Endothelial cell of umbilical vein (primary cell): ENCODE measurements around the gene COX14. TPM values are rescaled to one million over a fixed set of nuclear protein-coding genes. Genes with fewer than 3 reads are reported as not detected.

Experiments used
- BruUV-seq: library from RNA; stranded (reverse); fragments of 400-500 nt; replicated peaks from 2 replicates; lab custom pipeline; 2021; lab: Mats Ljungman, UMichigan
- CTCF ChIA-PET: fragments of 300-600, 350-600 bp; sonication (Branson Sonifier 250); formaldehyde crosslinking; loops from one replicate; lab custom pipeline; 2021; ENCODE audit warnings: antibody characterized with exemption, inconsistent platforms; lab: Charles Lee
- POLR2A ChIA-PET: fragments of 300-600, 350-600 bp; sonication (Branson Sonifier 250); formaldehyde crosslinking; loops from one replicate; lab custom pipeline; 2021; ENCODE audit warnings: antibody characterized with exemption, inconsistent platforms; lab: Charles Lee
- DNase-seq: peaks from one replicate; pipeline ENCODE4 v3.0.0-alpha.2; 2011; ENCODE audit warnings: low read depth, low spot score
- FAIRE-seq: peaks from 2 replicates; lab custom pipeline; 2011; peaks lifted over from hg19 to GRCh38; lab: Jason Lieb, UNC
- H2AFZ ChIP-seq: 2 replicates; pipeline ENCODE4 v1.6.0; 2012; ENCODE audit warnings: low read depth, low read length, control low read depth, inconsistent platforms
- H3K27ac ChIP-seq: 2 replicates; pipeline ENCODE4 v1.5.1; 2011; ENCODE audit warnings: low read depth, mild to moderate bottlenecking, control low read depth, low read length, moderate library complexity; ENCODE audit not compliant: insufficient read depth
- H3K27me3 ChIP-seq, 2 experiments: 2 replicates each; pipeline versions ENCODE4 v1.6.0 to v1.6.1; 2011; ENCODE audit warnings: low read length in 2 of 2, mixed read lengths in 1 of 2; ENCODE audit not compliant: control insufficient read depth in 2 of 2, insufficient read depth in 2 of 2
- H3K36me3 ChIP-seq, 2 experiments: 2 replicates in 1 of 2; 3 replicates in 1 of 2; pipeline ENCODE4 v1.5.1; 2011; ENCODE audit warnings: low read length in 2 of 2, mild to moderate bottlenecking in 1 of 2, moderate library complexity in 1 of 2; ENCODE audit not compliant: control insufficient read depth in 2 of 2, insufficient read depth in 2 of 2; ENCODE audit errors: extremely low read depth in 1 of 2
- H3K4me1 ChIP-seq: 3 replicates; pipeline ENCODE4 v1.5.1; 2011; ENCODE audit warnings: mild to moderate bottlenecking, low read length; ENCODE audit not compliant: control insufficient read depth, insufficient read depth; ENCODE audit errors: extremely low read depth
- H3K4me2 ChIP-seq: 2 replicates; pipeline ENCODE4 v1.6.1; 2011; ENCODE audit warnings: low read length, control low read depth, mixed read lengths; ENCODE audit not compliant: insufficient read depth
- H3K4me3 ChIP-seq, 3 experiments: fragments of 200-600 bp in 1 of 3; sonication (generic), shearing (Covaris generic) in 1 of 3; replicated peaks in 1 of 3; 2 replicates each; pipeline ENCODE4 v1.5.1; 2011 to 2016; ENCODE audit warnings: control low read depth in 3 of 3, low read length in 3 of 3, mild to moderate bottlenecking in 2 of 3, inconsistent platforms in 1 of 3, low read depth in 1 of 3, moderate library complexity in 1 of 3; ENCODE audit not compliant: insufficient read depth in 1 of 3
- H3K79me2 ChIP-seq: 2 replicates; pipeline ENCODE4 v1.6.0; 2012; ENCODE audit warnings: low read length, inconsistent platforms; ENCODE audit not compliant: control insufficient read depth, insufficient read depth
- H3K9ac ChIP-seq: replicated peaks from 2 replicates; pipeline ENCODE3; 2011; ENCODE audit warnings: low read length, control low read depth; ENCODE audit not compliant: insufficient read depth; ENCODE audit errors: extremely low read depth
- H3K9me1 ChIP-seq: replicated peaks from 3 replicates; pipeline ENCODE4 v1.6.0; 2011; ENCODE audit warnings: mild to moderate bottlenecking, low read length; ENCODE audit not compliant: control insufficient read depth, insufficient read depth; ENCODE audit errors: extremely low read depth
- H3K9me3 ChIP-seq: replicated peaks from 2 replicates; pipeline ENCODE4 v1.5.1; 2012; ENCODE audit warnings: low read length, inconsistent platforms; ENCODE audit not compliant: control insufficient read depth, insufficient read depth
- H4K20me1 ChIP-seq: replicated peaks from 2 replicates; pipeline ENCODE3; 2011; ENCODE audit warnings: mild to moderate bottlenecking, low read length; ENCODE audit not compliant: control insufficient read depth, insufficient read depth; ENCODE audit errors: extremely low read depth
- EZH2 ChIP-seq: IDR thresholded peaks from 2 replicates; pipeline ENCODE4 v1.6.1; 2012; ENCODE audit warnings: borderline replicate concordance, low read depth, mild to moderate bottlenecking, moderate library complexity, low read length, inconsistent platforms; ENCODE audit not compliant: severe bottlenecking
- FOS ChIP-seq: IDR thresholded peaks from 2 replicates; pipeline ENCODE4 v1.6.1; 2011; ENCODE audit warnings: mild to moderate bottlenecking, low read length, moderate library complexity, borderline replicate concordance; ENCODE audit not compliant: insufficient read depth
- GATA2 ChIP-seq: IDR thresholded peaks from 2 replicates; pipeline ENCODE4 v1.7.0; 2011; ENCODE audit warnings: low read depth, mild to moderate bottlenecking, moderate library complexity, mixed read lengths, low read length; ENCODE audit not compliant: insufficient read length, insufficient read depth
- JUN ChIP-seq: IDR thresholded peaks from 2 replicates; pipeline ENCODE4 v1.6.1; 2011; ENCODE audit warnings: borderline replicate concordance, low read depth; ENCODE audit not compliant: insufficient read length, insufficient read depth
- MYC ChIP-seq: IDR thresholded peaks from one replicate; pipeline ENCODE4 v1.6.1; 2011; ENCODE audit warnings: mild to moderate bottlenecking, low read depth, low read length
- POLR2A ChIP-seq: IDR thresholded peaks from 2 replicates; pipeline ENCODE4 v1.6.1; 2012; ENCODE audit warnings: low read depth, mild to moderate bottlenecking, control low read depth, low read length
- POLR2AphosphoS5 ChIP-seq: IDR thresholded peaks from 2 replicates; pipeline ENCODE4 v1.6.1; 2012; ENCODE audit warnings: low read depth, mild to moderate bottlenecking, control low read depth, low read length, moderate library complexity; ENCODE audit not compliant: insufficient read depth
- dilution Hi-C: fragments of 300-500 bp; cut with MboI; formaldehyde crosslinking; loops from one replicate; pipeline ENCODE4 v1.15.0; 2019; ENCODE audit warnings: low sequenced_read_pairs; ENCODE audit not compliant: extremely low pct_ligation_motif_present
- intact Hi-C: fragments of 100-400 bp; cut with micrococcal nuclease; formaldehyde crosslinking; loops from one replicate; pipeline ENCODE4 v1.10.0; 2022
- polyA plus RNA-seq, 4 experiments: library from polyadenylated mRNA; depleted of rRNA in 3 of 4; stranded (reverse) in 3 of 4; unstranded in 1 of 4; fragments of >200 nt; gene quantifications; 2 replicates each; pipeline versions ENCODE4 v1.2.1 to v1.2.3, GENCODE V29; 2011 to 2012; ENCODE audit warnings: missing spikeins in 1 of 4
- total RNA-seq: library from RNA; stranded (reverse); gene quantifications from 2 replicates; pipeline ENCODE4 v1.2.3, GENCODE V29; 2021
- TF ChIP-seq, protein P1 (sequence below), 2 donors: IDR thresholded peaks; 1 replicate in 1 of 2; 2 replicates in 1 of 2; pipeline ENCODE4 v1.5.1; 2011; ENCODE audit warnings: low read length in 2 of 2, mild to moderate bottlenecking in 2 of 2, moderate library complexity in 2 of 2, control low read depth in 1 of 2, inconsistent platforms in 1 of 2, low read depth in 1 of 2; ENCODE audit not compliant: insufficient read depth in 1 of 2; ENCODE audit errors: extremely low read depth in 1 of 2
- TF ChIP-seq, protein P2 (sequence below): IDR thresholded peaks from 2 replicates; pipeline ENCODE4 v1.6.1; 2011; ENCODE audit not compliant: insufficient read depth, insufficient read length

COX14 gene
- total and polyA plus RNA-seq, 2 donors (not counting 3 experiments of a cell fraction or from before 2014, with no cell fraction given), result 40.3 to 106 TPM

DNA sequence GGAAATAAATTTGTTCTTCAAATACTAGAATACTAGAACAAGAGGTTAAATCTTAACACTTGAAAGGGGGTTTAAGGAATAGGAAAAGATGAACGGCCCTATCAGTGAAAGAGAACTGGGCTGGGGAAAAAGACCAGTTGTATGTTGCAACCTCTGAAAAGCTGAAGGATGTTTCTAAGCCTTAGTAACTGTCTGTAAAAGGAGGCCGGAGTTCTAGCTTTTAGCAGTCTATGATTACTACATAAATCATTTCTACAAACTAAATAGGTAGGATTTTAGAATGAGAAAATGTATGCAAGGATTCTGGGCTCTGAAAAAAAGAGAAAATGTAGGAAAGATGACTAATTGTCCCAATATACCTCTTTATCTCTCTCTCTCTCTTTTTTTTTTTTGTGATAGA lies 50.2 kb downstream of the COX14 start:
- Histone ChIP-seq H3K9me1 (no peaks in the 10 kb centered on the region), H2AFZ (no peak overlapping the region), H3K27me3 (no peaks in the 10 kb centered on the region), H3K4me2 (no peak overlapping the region), H3K4me3 (no peak overlapping the region), H3K4me1 (peaks cover 7% of the 10 kb centered on the region), H3K9me3 (no peaks in the 10 kb centered on the region), H3K27ac (no peak overlapping the region), H4K20me1 (no peaks in the 10 kb centered on the region), H3K36me3 (no peaks in the 10 kb centered on the region), H3K79me2 (peaks cover 67% of the 10 kb centered on the region), H3K9ac (no peak overlapping the region)
- no TSS peak for BruUV-seq
- CTCF ChIA-PET, result interaction anchor here (1.6 to 1.7 kb wide), 2 partner anchors 14 to 152 kb away, joined by 3 to 6 read pairs; no protein-coding TSS in a partner anchor
- dilution Hi-C loops (no loop called here), intact Hi-C loops (no loop called here)
- no peak for DNase-seq
- TF ChIP-seq EZH2 (no peak), JUN (no peak), POLR2AphosphoS5 (no peak), MYC (no peak), FOS (no peak), GATA2 (no peak), POLR2A (no peak)
- TF ChIP-seq, protein P1, sequence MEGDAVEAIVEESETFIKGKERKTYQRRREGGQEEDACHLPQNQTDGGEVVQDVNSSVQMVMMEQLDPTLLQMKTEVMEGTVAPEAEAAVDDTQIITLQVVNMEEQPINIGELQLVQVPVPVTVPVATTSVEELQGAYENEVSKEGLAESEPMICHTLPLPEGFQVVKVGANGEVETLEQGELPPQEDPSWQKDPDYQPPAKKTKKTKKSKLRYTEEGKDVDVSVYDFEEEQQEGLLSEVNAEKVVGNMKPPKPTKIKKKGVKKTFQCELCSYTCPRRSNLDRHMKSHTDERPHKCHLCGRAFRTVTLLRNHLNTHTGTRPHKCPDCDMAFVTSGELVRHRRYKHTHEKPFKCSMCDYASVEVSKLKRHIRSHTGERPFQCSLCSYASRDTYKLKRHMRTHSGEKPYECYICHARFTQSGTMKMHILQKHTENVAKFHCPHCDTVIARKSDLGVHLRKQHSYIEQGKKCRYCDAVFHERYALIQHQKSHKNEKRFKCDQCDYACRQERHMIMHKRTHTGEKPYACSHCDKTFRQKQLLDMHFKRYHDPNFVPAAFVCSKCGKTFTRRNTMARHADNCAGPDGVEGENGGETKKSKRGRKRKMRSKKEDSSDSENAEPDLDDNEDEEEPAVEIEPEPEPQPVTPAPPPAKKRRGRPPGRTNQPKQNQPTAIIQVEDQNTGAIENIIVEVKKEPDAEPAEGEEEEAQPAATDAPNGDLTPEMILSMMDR (IDR thresholded peaks at IDR 0.05; ENCODE audit: extremely low read depth in 1 of 2, insufficient read depth in 1 of 2, low read depth in 1 of 2, low read length in 2 of 2), result no peak
- TF ChIP-seq, protein P2, sequence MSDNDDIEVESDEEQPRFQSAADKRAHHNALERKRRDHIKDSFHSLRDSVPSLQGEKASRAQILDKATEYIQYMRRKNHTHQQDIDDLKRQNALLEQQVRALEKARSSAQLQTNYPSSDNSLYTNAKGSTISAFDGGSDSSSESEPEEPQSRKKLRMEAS, result no peak
- FAIRE-seq, result no peak
- POLR2A ChIA-PET, result interaction anchor here (0.7 kb wide), 1 partner anchor 25 kb away, joined by 3 read pairs; no protein-coding TSS in a partner anchor
